ENCODE results near the gene GRIK4. TPM values are rescaled to one million over a fixed set of nuclear protein-coding genes. Genes with fewer than 3 reads are reported as not detected.

The GRIK4 gene
- total RNA-seq, 1 donor from 2014 or later: 0.52 TPM

DNA sequence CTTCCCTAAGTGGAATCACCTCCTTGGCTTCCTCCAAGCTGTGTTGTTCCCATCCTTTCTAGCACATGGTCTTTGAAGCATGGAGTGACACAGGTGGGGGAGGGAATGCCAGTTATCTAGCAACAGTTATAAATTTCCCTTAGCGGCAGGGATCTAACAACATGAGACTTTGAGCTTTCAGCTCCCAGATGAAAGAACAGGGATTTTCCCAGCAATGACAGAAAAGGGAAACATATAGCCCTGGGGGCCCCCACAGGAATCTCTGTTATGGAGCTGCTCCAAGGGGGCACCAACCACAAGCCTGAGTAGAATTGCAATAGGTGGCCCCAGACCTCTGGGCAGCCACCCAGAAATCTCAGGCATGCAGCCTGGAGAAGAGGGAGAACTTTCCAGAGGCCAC is 163.0 kb downstream of the GRIK4 start:
- H3K9ac ChIP-seq (ENCODE audit: low read depth in 1 of 3, low read length in 3 of 3): no peak overlapping the region
- H3K27ac ChIP-seq (ENCODE audit: low read depth, low read length): no peak overlapping the region
- no peaks in the 10 kb centered on the region for H3K9me3 ChIP-seq (ENCODE audit: control insufficient read depth in 3 of 3, low read length in 3 of 3)
- H3K4me1 ChIP-seq (ENCODE audit: control insufficient read depth in 3 of 3, insufficient read depth in 3 of 3, low read length in 3 of 3): no peaks in the 10 kb centered on the region
- no peak overlapping the region for H3K4me3 ChIP-seq (ENCODE audit: low read length in 3 of 3)
- peaks cover 0 to 16% (median 9%) of the 10 kb centered on the region in 3 donors for H3K27me3 ChIP-seq (ENCODE audit: control insufficient read depth in 3 of 3, insufficient read depth in 3 of 3, low read length in 3 of 3)
- no peaks in the 10 kb centered on the region for H3K36me3 ChIP-seq (ENCODE audit: control insufficient read depth in 3 of 3, insufficient read depth in 3 of 3, low read length in 3 of 3)

GRCh38 chr11:120675171-120675570 is 163.6 kb downstream of the GRIK4 start:
- no peak overlapping the region for H3K27ac ChIP-seq (ENCODE audit: low read depth, low read length)

DNA sequence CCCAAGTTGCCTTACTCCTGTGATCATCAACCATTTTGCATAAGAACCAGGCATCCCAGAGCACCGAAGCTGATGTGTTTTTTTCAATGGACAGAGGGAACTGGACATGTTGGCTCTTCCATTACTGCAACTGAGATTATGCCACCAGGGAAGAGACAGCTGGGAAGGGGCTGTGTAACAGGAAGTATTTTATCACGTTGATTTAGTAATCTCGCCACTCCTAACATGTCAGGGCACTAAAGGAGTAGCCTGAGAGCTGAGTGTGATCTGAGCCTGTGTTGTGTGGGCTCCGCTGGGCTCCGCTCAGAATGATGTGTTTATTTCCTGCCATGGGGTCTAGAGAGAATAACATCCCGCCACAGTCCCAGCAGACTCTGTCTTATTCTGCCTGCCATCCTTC is 165.4 kb downstream of the GRIK4 start:
- H3K27me3 ChIP-seq (ENCODE audit: control insufficient read depth in 3 of 3, insufficient read depth in 3 of 3, low read length in 3 of 3): peaks cover 4 to 20% (median 18%) of the 10 kb centered on the region in 3 donors
- no peaks in the 10 kb centered on the region for H3K4me1 ChIP-seq (ENCODE audit: control insufficient read depth in 3 of 3, insufficient read depth in 3 of 3, low read length in 3 of 3)
- no peaks in the 10 kb centered on the region for H3K9me3 ChIP-seq (ENCODE audit: control insufficient read depth in 3 of 3, low read length in 3 of 3)
- no peak overlapping the region for H3K4me3 ChIP-seq (ENCODE audit: low read length in 3 of 3)
- H3K36me3 ChIP-seq (ENCODE audit: control insufficient read depth in 3 of 3, insufficient read depth in 3 of 3, low read length in 3 of 3): no peaks in the 10 kb centered on the region
- H3K9ac ChIP-seq (ENCODE audit: low read depth in 1 of 3, low read length in 3 of 3): no peak overlapping the region
- no peak overlapping the region for H3K27ac ChIP-seq (ENCODE audit: low read depth, low read length)

More at GRCh38 chr11:120675171-120675570, 163.6 kb downstream of the GRIK4 start:
- no peaks in the 10 kb centered on the region for H3K9me3 ChIP-seq (ENCODE audit: control insufficient read depth in 3 of 3, low read length in 3 of 3)
- H3K27me3 ChIP-seq (ENCODE audit: control insufficient read depth in 3 of 3, insufficient read depth in 3 of 3, low read length in 3 of 3): peaks cover 0 to 19% (median 9%) of the 10 kb centered on the region in 3 donors
- no peaks in the 10 kb centered on the region for H3K36me3 ChIP-seq (ENCODE audit: control insufficient read depth in 3 of 3, insufficient read depth in 3 of 3, low read length in 3 of 3)
- no peak overlapping the region for H3K4me3 ChIP-seq (ENCODE audit: low read length in 3 of 3)
- H3K4me1 ChIP-seq (ENCODE audit: control insufficient read depth in 3 of 3, insufficient read depth in 3 of 3, low read length in 3 of 3): no peaks in the 10 kb centered on the region
- H3K9ac ChIP-seq (ENCODE audit: low read depth in 1 of 3, low read length in 3 of 3): no peak overlapping the region

- Histone ChIP-seq H3K9me3 (ENCODE audit: control insufficient read depth in 3 of 3, low read length in 3 of 3) (no peaks in the 10 kb centered on the region), H3K36me3 (ENCODE audit: control insufficient read depth in 3 of 3, insufficient read depth in 3 of 3, low read length in 3 of 3) (no peaks in the 10 kb centered on the region), H3K27ac (ENCODE audit: low read depth, low read length) (no peak overlapping the region), H3K4me3 (ENCODE audit: low read length in 3 of 3) (no peak overlapping the region), H3K27me3 (ENCODE audit: control insufficient read depth in 3 of 3, insufficient read depth in 3 of 3, low read length in 3 of 3) (peaks cover 9 to 21% (median 17%) of the 10 kb centered on the region in 3 donors), H3K9ac (ENCODE audit: low read depth in 1 of 3, low read length in 3 of 3) (no peak overlapping the region), H3K4me1 (ENCODE audit: control insufficient read depth in 3 of 3, insufficient read depth in 3 of 3, low read length in 3 of 3) (no peaks in the 10 kb centered on the region)
These were observed 168.8 kb downstream of the GRIK4 start for GRCh38 chr11:120680322-120680721.

DNA sequence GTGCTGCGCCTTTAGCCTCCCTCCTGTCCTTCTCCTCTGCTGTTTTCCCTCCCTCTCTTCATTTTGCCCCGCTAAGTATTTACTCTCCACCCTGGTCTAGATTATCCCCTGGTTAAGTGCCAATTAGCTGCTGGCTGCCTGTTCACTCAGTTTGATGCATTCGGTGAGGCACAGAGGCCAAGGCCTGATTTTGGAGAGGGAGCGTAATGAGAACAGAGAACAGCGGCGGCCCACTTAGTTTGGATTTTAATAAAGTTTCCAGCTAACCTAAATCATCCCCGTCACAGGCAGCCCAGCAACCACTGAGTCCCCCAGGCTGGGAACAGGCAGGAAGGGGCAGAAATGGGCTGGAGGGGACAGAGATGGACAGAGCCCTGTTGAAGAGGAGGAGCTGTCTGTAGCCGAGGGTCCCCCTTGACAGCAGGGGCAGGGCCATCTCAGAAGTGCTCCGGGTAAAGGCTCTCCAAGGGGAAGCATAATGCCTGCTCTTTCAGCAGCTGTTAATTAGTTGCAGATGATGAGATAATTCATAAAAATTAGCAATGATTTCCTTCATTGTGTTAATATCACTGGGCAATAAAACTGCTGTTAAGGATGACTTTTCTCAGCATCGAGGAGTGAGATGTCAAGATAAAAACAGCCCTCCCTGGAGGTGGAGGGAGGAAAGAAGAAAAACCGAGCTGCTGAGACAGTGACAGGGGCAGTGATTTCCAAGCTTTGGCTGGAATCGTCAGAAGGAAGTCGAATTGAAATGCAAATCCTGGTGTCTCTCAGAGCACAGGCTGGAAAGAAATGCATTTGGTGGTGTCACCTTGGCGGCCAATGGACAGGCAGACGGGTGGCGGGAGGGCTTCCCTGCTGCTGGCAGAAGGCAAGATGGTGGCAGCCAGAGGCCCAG is 170.1 kb downstream of the GRIK4 start:
- H3K4me3 ChIP-seq (ENCODE audit: low read length in 3 of 3): no peak overlapping the region
- no peaks in the 10 kb centered on the region for H3K4me1 ChIP-seq (ENCODE audit: control insufficient read depth in 3 of 3, insufficient read depth in 3 of 3, low read length in 3 of 3)
- H3K9ac ChIP-seq (ENCODE audit: low read depth in 1 of 3, low read length in 3 of 3): no peak overlapping the region
- peaks cover 9 to 19% (median 18%) of the 10 kb centered on the region in 3 donors for H3K27me3 ChIP-seq (ENCODE audit: control insufficient read depth in 3 of 3, insufficient read depth in 3 of 3, low read length in 3 of 3)
- H3K9me3 ChIP-seq (ENCODE audit: control insufficient read depth in 3 of 3, low read length in 3 of 3): no peaks in the 10 kb centered on the region
- H3K36me3 ChIP-seq (ENCODE audit: control insufficient read depth in 3 of 3, insufficient read depth in 3 of 3, low read length in 3 of 3): no peaks in the 10 kb centered on the region
- H3K27ac ChIP-seq (ENCODE audit: low read depth, low read length): no peak overlapping the region

DNA sequence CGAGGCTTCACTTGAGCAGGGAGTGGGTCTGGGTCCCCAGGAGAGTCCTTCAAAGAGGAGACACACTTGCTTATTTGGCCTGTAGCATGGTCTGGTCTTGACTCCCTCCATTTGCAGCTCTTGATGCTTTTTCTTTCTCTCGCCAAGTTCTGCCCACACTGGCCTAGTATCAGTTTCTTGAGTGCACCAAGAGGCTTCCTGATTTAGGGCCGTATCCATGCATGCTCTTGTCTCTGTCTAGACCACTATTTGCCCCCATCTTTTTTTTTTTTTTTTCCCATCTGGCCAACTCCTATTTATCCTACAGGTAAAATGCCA is 170.7 kb downstream of the GRIK4 start:
- Histone ChIP-seq H3K36me3 (ENCODE audit: control insufficient read depth in 3 of 3, insufficient read depth in 3 of 3, low read length in 3 of 3) (no peaks in the 10 kb centered on the region), H3K4me3 (ENCODE audit: low read length in 3 of 3) (no peak overlapping the region), H3K27ac (ENCODE audit: low read depth, low read length) (no peak overlapping the region), H3K9ac (ENCODE audit: low read depth in 1 of 3, low read length in 3 of 3) (no peak overlapping the region), H3K27me3 (ENCODE audit: control insufficient read depth in 3 of 3, insufficient read depth in 3 of 3, low read length in 3 of 3) (peaks cover 9 to 19% (median 17%) of the 10 kb centered on the region in 3 donors), H3K4me1 (ENCODE audit: control insufficient read depth in 3 of 3, insufficient read depth in 3 of 3, low read length in 3 of 3) (no peaks in the 10 kb centered on the region), H3K9me3 (ENCODE audit: control insufficient read depth in 3 of 3, low read length in 3 of 3) (no peaks in the 10 kb centered on the region)

DNA sequence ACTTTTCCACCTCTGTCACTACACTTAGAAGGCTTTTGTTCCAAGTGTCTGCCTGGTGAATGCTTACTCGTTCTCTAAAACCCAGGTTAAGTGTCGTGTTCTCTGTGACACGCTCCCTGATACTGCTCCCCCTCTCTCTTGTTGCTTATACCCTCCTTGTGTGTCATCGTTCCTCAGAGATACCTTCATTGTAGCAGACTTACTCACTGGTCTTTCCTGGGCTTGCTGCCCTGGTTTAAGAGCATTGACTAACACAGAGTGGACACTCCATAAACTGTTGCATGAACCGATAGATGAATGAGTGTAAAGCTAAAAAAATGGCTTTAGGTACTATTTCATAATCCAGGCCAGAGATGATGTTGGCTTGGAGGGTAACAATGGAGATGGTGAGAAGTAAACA is 171.3 kb downstream of the GRIK4 start:
- peaks cover 9 to 19% (median 17%) of the 10 kb centered on the region in 3 donors for H3K27me3 ChIP-seq (ENCODE audit: control insufficient read depth in 3 of 3, insufficient read depth in 3 of 3, low read length in 3 of 3)

DNA sequence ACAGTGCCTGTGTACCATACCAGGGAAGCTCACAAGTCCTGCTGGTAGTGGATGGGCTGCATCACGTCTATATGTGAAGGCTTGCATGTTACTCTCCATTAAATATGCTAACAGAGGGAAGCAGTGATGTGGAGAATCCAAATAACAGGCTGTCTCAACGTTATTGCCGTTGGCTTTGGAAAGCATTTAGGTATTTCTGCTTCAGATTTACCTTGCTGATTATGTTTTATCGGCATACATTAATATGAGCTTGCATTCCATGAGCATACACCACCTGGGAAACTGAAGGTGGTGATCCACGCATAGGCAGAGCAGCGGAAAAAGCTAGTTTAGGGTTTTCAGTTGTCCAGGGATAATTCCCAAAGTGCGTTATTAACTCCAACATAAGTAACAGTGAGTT is 175.0 kb downstream of the GRIK4 start:
- H3K9ac ChIP-seq (ENCODE audit: low read depth in 1 of 3, low read length in 3 of 3): no peak overlapping the region
- H3K9me3 ChIP-seq (ENCODE audit: control insufficient read depth in 3 of 3, low read length in 3 of 3): no peaks in the 10 kb centered on the region
- no peak overlapping the region for H3K27ac ChIP-seq (ENCODE audit: low read depth, low read length)
- no peaks in the 10 kb centered on the region for H3K36me3 ChIP-seq (ENCODE audit: control insufficient read depth in 3 of 3, insufficient read depth in 3 of 3, low read length in 3 of 3)
- peaks cover 4 to 25% (median 13%) of the 10 kb centered on the region in 3 donors for H3K27me3 ChIP-seq (ENCODE audit: control insufficient read depth in 3 of 3, insufficient read depth in 3 of 3, low read length in 3 of 3)
- H3K4me3 ChIP-seq (ENCODE audit: low read length in 3 of 3): no peak overlapping the region
- H3K4me1 ChIP-seq (ENCODE audit: control insufficient read depth in 3 of 3, insufficient read depth in 3 of 3, low read length in 3 of 3): no peaks in the 10 kb centered on the region

More for the DNA sequence above, 171.3 kb downstream of the GRIK4 start:
- Histone ChIP-seq H3K27ac (ENCODE audit: low read depth, low read length) (no peak overlapping the region), H3K9me3 (ENCODE audit: control insufficient read depth in 3 of 3, low read length in 3 of 3) (no peaks in the 10 kb centered on the region), H3K4me1 (ENCODE audit: control insufficient read depth in 3 of 3, insufficient read depth in 3 of 3, low read length in 3 of 3) (no peaks in the 10 kb centered on the region), H3K9ac (ENCODE audit: low read depth in 1 of 3, low read length in 3 of 3) (no peak overlapping the region), H3K4me3 (ENCODE audit: low read length in 3 of 3) (no peak overlapping the region), H3K36me3 (ENCODE audit: control insufficient read depth in 3 of 3, insufficient read depth in 3 of 3, low read length in 3 of 3) (no peaks in the 10 kb centered on the region)

- H3K36me3 ChIP-seq (ENCODE audit: control insufficient read depth in 3 of 3, insufficient read depth in 3 of 3, low read length in 3 of 3): no peaks in the 10 kb centered on the region
- H3K9ac ChIP-seq (ENCODE audit: low read depth in 1 of 3, low read length in 3 of 3): no peak overlapping the region
- H3K4me3 ChIP-seq (ENCODE audit: low read length in 3 of 3): no peak overlapping the region
- H3K4me1 ChIP-seq (ENCODE audit: control insufficient read depth in 3 of 3, insufficient read depth in 3 of 3, low read length in 3 of 3): no peaks in the 10 kb centered on the region
- peaks cover 0 to 21% (median 11%) of the 10 kb centered on the region in 3 donors for H3K27me3 ChIP-seq (ENCODE audit: control insufficient read depth in 3 of 3, insufficient read depth in 3 of 3, low read length in 3 of 3)
- H3K9me3 ChIP-seq (ENCODE audit: control insufficient read depth in 3 of 3, low read length in 3 of 3): no peaks in the 10 kb centered on the region
- no peak overlapping the region for H3K27ac ChIP-seq (ENCODE audit: low read depth, low read length)
These were observed 176.6 kb downstream of the GRIK4 start for GRCh38 chr11:120688163-120688562.

DNA sequence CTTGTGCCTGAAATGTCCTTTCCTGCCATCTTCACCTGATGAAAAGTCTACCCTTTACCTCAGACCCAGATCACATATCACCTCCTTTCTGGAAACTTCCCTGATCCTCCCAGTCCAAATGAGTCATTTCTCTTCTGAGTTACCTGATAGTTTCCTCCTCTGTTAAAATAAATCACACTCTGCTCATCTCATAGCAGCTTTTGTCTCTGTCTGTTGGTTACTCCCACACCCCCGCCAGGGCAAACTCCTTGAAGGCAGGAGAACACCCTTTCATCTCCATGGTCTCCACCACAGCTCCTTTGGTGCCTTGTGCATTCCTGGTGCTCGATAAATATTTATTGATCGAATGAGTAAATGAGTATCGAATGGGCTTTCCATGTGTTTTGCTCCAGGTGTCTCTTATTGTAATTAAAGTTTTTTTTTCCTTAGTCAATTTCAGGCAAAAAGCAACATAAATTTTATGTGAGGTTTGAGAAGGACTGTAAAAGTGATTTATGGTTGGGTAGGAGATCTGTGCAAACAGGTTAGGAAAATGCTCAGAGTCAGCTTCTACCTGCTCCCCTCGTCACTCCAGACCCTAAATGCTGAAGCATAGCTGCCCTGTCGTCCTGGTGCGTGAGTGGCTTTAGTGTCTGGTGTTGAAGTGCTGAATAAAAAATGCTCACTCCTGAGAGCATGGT is 178.2 kb downstream of the GRIK4 start:
- Histone ChIP-seq H3K27ac (ENCODE audit: low read depth, low read length) (no peak overlapping the region), H3K36me3 (ENCODE audit: control insufficient read depth in 3 of 3, insufficient read depth in 3 of 3, low read length in 3 of 3) (no peaks in the 10 kb centered on the region), H3K9me3 (ENCODE audit: control insufficient read depth in 3 of 3, low read length in 3 of 3) (no peaks in the 10 kb centered on the region), H3K4me1 (ENCODE audit: control insufficient read depth in 3 of 3, insufficient read depth in 3 of 3, low read length in 3 of 3) (no peaks in the 10 kb centered on the region), H3K4me3 (ENCODE audit: low read length in 3 of 3) (no peak overlapping the region), H3K9ac (ENCODE audit: low read depth in 1 of 3, low read length in 3 of 3) (no peak overlapping the region), H3K27me3 (ENCODE audit: control insufficient read depth in 3 of 3, insufficient read depth in 3 of 3, low read length in 3 of 3) (peaks cover 0 to 21% (median 8%) of the 10 kb centered on the region in 3 donors)

Measured in skeletal muscle tissue (tissue), 4 donors.